HG02678 (cell line): ENCODE measurements around the gene MYD88.
"Not testable (repeated sequence)": the region's sequence is repeated elsewhere in the genome, so short reads cannot be mapped to it uniquely, and the experiment has no call there.

ENCODE experiments used
- ATAC-seq: cut with Tn5 transposase; IDR thresholded peaks from one replicate; pipeline ENCODE4 v1.9.1; 2021; ENCODE audit warnings: mild to moderate bottlenecking, moderate library complexity; ENCODE audit not compliant: unreplicated experiment

MYD88 gene

DNA sequence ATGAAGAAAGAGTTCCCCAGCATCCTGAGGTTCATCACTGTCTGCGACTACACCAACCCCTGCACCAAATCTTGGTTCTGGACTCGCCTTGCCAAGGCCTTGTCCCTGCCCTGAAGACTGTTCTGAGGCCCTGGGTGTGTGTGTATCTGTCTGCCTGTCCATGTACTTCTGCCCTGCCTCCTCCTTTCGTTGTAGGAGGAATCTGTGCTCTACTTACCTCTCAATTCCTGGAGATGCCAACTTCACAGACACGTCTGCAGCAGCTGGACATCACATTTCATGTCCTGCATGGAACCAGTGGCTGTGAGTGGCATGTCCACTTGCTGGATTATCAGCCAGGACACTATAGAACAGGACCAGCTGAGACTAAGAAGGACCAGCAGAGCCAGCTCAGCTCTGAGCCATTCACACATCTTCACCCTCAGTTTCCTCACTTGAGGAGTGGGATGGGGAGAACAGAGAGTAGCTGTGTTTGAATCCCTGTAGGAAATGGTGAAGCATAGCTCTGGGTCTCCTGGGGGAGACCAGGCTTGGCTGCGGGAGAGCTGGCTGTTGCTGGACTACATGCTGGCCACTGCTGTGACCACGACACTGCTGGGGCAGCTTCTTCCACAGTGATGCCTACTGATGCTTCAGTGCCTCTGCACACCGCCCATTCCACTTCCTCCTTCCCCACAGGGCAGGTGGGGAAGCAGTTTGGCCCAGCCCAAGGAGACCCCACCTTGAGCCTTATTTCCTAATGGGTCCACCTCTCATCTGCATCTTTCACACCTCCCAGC is 2.9 kb downstream of the MYD88 start:
- ATAC-seq: no peak

DNA sequence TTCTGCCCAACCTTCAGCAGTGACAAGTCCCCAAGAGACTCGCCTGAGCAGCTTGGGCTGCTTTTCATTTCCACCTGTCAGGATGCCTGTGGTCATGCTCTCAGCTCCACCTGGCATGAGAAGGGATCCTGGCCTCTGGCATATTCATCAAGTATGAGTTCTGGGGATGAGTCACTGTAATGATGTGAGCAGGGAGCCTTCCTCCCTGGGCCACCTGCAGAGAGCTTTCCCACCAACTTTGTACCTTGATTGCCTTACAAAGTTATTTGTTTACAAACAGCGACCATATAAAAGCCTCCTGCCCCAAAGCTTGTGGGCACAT is 3.5 kb downstream of the MYD88 start:
- ATAC-seq: no peak

DNA sequence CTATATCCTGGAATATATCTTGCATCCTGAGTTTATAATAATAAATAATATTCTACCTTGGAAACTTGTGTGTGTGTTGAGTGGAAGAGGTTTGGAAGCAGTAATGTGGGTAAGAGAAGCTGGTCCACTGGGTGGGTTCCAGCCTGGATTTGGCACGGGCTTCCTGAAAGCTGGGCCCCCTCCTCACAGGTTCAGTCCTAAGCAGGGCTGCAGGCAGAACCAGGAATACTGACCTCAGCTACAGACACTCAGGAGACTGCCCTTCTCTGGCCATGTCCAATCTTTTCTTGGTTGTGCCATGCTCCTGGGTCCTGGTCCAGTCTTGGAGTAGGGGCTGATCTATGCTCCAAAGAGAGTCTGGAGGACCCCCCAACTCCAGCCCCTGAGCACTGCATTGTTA is 4.5 kb downstream of the MYD88 start:
- ATAC-seq: no peak

DNA sequence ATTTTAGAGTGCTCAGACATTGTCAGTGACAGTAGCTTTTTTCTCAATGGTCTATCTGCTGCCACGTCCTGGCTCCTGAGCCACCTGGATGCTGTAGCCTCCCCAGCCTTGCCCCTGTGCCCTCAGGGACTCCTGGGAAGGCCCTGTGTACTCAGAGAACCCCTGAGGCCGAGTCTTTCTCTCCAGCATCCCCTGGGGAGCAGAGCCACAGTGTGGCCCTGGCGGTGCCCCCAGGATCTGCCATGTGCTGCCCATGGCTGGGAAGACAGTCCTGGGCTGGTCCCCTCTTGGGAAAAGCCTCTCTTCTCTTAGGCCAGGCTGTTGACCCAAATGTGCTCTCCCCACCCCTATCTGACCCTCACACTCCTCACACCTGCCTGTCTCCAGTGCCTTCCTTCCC is 5.0 kb downstream of the MYD88 start:
- ATAC-seq: no peak

DNA sequence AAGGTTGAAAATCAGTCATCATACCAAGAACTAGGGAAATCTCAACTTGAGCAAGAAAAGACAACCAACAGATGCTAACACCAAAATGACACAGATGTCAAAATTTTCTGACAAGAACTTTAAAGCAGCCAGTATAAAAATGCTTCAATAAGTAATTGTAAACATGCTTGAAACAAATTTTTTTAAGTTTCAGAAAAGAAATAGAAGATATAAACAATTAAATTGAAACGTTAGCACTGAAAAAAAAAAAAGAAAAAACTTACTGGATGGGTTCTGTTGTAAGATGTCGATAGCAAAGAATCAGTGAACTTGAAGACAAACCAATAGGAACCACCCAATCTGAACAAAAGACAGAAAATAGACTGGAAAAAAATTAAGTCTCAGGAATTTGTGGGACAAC is 8.0 kb downstream of the MYD88 start:
- no peak for ATAC-seq

DNA sequence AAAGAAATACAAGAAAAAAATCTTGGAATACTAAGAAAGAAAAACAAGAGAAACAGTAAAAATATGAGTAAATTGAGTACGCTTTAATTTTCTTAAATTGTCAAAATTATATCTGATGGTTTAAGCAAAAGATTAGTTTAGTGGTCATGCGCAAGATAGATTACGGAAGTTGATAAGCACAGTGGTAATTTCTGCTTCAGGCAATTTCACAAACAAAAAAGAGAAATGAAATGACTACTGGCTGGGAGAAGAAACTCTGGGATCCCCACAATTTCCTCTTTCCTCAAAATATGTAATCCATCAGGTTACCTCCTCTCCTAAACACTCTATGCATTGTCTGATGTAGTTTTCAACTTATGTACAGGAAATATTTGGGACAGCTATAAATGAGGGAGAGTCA is 9.0 kb downstream of the MYD88 start:
- ATAC-seq: no peak

DNA sequence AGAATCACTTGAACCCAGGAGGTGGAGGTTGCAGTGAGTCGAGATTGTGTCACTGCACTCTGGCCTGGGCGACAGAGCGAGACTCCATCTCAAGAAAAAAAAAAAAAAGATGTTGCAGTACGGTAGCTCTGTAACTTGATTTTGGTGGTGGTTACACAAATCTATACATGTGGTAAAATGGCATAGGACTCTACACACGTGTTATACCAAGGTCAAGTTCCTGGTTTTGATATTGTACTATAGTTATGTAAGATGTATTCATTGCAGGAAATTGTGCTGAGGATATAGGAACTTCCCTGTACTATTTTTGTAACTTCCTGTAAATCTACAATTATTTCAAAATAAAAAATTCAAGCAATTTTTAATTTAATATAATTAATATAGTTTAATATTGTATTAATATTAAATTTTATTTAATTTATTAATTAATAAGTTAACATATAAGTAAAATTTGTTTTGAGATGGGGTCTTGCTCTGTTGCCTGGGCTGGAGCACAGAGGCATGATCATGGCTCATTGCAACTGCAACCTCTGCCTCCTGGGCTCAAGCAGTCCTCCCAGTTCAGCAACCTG is 9.9 kb downstream of the MYD88 start:
- no peak for ATAC-seq

DNA sequence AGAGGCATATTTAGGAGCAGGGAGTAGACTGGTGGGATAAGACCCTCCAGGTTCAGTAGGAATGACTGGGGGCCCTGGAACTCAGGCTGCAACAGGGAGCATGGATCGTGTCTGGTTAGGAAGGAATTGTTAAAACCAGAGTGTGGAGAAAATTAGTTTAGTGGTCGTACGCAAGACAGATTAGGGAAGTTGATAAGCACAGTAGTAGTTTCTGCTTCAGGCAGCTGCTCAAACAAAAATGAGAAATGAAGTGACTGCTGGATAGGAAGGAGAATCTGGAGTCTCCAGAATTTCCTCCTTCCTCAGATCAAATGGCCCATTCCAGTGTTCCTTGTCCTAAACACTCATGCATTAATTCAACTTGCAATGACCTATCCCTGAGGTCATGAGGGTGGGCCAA is 11.2 kb downstream of the MYD88 start:
- no peak for ATAC-seq

DNA sequence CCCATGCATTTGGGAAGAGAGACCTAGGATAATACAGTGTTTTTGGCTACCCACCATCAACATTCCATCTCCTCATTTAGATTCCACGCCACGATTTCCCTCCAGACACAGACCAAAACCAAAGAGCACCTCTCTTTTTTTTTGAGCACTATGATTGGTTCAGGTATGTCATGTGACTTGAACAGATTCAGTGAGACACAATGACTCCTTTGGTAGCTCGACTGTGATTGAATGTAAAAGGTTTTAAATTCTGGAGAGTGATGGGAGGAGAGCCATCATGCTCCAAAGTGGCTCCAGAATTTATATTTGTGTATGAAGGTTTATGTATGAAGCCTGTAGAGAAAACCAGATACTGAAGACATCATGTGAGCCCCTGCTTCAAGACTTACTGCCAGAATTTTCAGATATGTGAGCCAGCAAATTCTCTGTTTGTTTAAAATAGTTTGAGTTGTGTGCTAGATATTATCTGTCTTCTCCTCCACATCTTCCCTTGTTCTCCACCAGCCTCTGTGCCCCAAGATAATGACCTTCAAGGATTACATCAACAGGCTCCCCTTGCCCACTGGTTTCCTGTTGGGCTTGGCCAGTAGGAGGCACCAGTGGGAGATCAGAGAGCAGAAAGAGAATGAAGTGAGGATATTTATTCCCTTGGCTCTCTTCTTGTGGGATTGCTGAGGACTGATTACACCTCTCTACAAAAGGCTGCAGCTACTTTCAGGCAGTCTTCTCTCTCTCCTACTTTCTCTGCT is 12.5 kb downstream of the MYD88 start:
- no peak for ATAC-seq

DNA sequence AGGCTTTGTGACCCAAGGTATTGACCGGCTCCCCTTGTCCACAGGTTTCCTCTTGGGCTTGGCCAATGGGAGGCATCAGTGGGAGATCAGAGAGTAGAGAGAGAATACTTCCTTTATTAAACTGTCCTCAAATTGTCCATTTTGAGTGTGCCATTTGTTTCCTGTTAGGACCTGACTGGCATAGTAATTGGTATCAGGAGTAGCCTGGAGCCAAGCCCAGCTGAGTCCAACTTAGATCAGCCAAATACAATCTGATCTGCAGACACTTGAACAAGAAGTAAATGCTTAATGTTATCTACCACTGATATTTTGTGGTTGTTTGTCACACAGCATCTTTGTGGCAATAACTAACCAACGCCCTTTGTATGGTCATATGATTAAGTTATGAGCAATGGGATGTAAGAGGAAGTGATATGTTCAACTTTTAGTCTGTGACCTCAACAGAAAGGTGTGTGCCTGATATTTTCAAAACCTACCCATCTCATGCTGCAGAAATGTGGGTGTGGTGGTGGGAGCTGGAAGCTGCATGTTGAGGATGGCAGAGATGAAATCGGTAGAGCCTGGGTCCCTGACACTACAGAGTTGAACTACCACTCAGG is 13.3 kb downstream of the MYD88 start:
- no peak for ATAC-seq

DNA sequence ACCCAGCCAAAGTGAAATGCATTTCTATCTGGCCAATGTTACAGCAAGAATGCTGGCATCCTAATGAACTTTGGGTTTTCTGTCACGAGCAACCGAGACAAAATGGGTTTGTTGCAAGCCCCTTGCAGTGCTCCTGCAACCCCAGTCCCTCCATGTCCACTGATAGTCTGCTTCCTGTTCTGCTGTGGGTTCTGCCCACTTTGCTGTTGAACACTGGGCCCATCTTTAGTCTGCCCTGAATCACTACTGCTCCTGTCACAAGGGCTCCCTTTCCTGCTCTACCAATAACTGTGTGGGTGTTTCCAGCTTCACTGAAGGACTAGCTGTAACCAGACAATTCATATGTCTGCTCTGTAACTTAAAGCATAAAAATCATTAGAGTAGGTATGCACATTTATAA is 14.1 kb downstream of the MYD88 start:
- no peak for ATAC-seq

DNA sequence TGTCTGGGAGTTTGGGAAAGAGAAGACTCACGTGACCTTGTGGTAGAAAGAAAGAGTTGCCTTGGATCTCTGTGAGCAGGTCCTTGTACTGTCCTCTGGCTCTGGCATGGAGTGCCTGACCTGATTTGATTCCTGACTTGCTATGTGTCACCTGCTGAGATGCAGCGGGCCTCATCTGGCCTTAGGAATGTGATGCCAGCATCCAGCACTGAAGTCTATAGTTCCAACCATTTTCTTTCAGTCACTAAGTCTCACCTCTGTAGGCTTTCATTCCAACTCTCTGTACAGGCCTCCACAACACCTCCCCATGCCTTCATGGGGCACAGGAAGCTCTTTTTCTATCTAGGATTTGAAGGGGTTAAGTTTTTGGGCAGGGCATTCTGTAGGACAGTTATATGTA is 14.8 kb downstream of the MYD88 start:
- ATAC-seq: no peak

DNA sequence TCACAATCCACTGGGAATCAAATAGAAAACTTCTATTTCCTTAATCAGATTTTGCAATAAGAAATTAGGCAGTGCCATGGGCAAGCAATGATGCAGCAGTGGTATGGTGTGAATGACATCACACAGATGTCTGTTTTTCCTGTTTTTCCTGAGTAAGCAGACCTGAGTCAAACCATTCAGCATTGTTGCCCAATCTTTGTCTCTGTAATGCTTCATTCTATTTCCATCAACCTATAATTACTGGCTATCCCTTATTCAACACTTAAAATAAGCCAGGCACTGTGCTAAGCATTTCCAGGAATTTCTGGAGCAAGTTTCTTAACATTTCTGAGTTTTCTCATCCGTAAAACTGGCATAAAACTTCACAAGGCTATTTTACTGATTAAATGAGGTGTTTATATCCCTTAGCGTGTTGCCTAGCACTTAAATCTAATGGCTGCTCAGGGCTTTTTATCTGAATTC is 15.6 kb downstream of the MYD88 start:
- no peak for ATAC-seq

DNA sequence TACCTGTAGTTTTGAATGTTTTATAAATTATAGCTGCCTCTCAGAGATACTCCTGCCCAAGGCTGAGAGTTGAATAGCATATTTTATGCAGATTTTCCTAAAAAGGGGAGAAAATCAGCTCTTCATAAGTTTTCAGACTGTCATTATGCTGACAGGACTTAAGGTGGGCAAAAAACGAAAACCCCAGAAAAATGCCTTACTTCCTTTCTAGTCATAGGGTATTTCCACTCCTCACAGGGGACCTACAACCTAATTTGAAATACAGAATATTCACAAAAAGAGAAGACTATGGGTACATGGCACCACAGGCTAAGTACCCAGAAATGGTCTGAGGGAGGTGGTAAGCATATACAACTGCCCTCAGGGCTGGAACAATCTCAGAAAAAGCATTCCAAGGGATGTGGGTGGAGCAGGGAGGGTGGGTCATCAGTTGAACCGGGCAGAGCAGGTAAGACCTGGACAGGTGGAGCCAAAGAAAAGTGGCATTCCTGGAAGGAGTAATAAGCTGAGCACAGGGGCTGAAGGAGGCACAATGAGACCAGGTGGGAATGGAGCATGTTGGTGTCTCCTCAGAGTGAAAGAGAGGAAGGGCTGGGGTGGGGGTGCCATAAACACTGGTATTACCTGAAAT is 16.3 kb downstream of the MYD88 start:
- ATAC-seq: no peak

DNA sequence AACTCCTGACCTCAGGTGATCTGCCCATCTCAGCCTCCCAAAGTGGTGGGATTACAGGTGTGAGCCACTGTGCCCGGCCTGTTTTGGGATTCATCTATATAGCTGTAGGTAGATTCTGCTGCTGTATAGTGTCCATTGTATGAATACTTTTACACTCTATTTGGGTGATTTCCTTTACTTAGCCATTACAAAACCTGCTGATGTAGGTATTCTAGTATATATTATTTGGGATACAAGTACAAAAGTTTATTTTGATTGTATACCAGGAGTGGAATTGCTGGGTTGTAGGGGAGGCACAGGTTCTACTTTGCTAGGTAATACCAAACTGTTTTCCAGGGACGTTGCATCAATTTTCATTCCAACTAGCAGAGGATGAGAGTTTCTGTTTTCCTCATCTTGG is 17.4 kb downstream of the MYD88 start:
- ATAC-seq: no peak

DNA sequence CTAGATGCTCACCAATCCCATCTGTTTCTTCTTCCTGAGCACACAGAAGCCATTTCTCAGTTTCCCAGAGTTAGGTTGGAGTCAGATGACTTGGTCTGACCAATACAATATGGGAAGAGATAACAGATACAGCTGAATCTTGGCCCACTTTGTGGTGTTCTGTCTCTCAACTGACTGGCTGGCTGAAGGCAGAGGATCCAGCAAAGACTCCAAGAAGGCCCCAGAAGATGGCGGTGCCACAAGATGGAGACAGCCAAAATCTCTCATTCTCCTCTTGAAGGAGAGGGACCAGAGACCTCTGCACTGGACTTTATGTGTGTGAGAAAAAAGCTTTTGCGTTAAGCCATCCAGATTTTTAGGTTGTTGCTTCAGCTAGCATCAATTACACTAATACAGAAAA is 18.7 kb downstream of the MYD88 start:
- no peak for ATAC-seq

DNA sequence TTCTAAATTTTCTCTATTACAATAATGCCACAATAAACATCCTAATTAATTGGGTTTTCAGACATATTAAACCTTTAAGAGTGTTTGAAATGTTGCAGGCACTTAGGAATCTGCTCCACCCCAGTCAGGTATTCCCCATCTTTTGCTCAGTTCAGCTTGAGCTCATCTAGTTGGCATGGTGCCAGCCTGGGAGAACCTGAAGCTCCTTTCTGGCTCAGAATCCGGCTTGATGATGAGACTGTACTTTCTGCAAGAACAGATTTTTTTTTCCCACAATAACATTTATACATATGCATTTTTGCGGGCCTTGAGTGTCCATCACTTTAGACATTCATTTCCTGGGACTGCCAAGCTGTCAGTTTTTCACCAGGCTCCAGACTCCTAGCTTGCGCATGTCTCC is 19.1 kb downstream of the MYD88 start:
- no peak for ATAC-seq

DNA sequence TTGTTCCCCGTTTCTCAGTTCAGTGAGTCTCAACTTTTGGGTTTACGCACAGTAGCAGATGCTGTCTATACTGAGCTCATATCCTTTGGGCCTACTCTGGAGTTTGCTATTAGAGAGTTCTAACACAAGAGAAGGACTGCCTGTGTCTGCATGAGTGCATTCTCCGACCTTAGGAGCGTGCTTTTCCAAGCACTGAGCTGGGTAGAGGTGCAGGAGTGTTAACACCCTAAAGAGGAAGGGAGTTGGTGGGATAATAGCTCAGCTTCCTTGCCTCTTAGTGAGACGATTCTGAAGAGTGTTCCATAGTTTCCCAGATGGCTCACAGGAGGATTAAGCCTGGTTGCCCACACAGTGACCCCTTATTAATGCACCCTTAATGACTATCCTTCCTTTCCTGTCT is 20.0 kb downstream of the MYD88 start:
- no peak for ATAC-seq

DNA sequence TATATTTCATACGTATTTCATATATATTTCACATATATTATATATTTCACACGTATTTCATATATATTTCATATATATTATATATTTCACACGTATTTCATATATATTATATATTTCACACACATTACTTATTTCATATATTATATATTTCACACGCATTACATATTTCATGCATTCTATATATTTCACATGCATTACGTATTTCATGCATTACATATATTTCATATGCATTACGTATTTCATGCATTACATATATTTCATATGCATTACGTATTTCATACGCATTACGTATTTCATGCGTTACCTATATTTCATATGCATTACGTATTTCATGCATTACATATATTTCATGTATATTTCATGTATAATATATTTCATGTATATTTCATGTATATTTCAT is 22.2 kb downstream of the MYD88 start:
- ATAC-seq: not testable (repeated sequence)

DNA sequence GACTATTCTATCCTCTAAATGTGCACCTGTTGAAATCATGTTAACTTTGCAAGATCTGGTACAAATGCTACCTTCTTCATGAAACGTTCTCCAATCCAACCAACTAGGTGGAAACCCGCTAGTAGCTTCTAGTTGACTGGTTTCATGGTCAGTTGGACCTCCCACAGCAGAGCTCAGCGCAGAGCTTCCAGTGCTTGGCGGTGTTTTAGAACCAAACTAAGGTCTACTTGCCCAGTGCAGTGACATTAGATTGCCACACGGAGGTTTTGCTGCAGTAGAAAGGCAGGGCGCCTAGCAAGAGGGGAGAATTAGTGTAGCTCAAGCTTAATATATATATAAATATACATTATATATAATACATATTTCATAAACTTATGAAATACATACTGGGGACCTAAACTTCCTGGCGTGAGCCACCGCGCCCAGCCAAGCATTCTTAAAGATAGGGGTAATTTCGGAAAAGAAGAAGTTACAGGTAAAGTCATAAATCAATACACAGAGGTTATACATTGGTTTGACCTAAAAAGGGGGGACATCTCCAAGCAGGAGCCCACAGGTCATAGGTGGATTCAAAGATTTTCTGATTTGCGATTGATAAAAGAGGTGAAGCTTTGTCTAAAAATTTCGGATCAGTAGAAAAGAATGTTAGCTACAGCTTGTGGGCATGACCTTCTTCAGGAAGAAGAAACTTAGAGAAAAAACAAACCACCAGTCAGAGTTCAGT is 24.8 kb downstream of the MYD88 start:
- no peak for ATAC-seq
